RWPE1 (cell line): ENCODE measurements around the gene DKK2.
A peak's percentile ranks its signal among the peaks of the same experiment; 100 is the strongest.

Source experiments
- CTCF ChIA-PET: fragments of 350-600 bp; sonication (Branson Sonifier 250); formaldehyde crosslinking; extraction: SDS; loops from one replicate; lab custom pipeline; 2021; lab: Yijun Ruan, JAX
- POLR2A ChIA-PET: fragments of 400-600 bp; formaldehyde crosslinking; extraction: SDS; loops from one replicate; lab custom pipeline; 2020; ENCODE audit warnings: antibody characterized with exemption; ENCODE audit not compliant: low non-redundant PET; lab: Yijun Ruan, JAX
- DNase-seq: peaks from one replicate; pipeline ENCODE4 v3.0.0; 2012; ENCODE audit warnings: low spot score
- H3K27ac ChIP-seq: fragments of 450-650 bp; 2 replicates; pipeline ENCODE4 v1.5.1; 2017
- TF ChIP-seq, protein P1 (sequence below): fragments of 450-650 bp; conservative IDR thresholded peaks from 2 replicates; pipeline ENCODE4 v1.5.1; 2017; ENCODE audit warnings: low read depth, mild to moderate bottlenecking

Gene DKK2

DNA sequence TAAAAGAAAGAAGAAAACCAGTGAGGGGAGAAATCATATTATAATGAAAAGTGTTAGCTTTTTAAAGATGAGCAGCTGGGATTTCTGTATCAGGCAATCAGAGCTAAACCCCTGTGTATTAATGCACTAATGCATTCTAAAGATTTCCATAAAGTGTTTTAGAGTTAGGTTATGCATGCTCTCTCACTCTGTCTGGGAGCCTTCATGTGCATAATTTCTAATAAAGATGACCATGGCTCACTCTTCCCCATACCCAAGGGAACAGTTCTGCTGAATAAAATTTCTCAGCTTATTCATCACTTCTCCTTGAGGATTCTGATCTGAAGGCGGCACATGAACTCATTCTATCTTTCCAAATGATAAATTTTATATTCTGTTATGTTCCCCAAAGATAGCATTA lies 129.4 kb downstream of the DKK2 start:
- ChIA-PET POLR2A (no interaction called here), CTCF (no interaction called here)

DNA sequence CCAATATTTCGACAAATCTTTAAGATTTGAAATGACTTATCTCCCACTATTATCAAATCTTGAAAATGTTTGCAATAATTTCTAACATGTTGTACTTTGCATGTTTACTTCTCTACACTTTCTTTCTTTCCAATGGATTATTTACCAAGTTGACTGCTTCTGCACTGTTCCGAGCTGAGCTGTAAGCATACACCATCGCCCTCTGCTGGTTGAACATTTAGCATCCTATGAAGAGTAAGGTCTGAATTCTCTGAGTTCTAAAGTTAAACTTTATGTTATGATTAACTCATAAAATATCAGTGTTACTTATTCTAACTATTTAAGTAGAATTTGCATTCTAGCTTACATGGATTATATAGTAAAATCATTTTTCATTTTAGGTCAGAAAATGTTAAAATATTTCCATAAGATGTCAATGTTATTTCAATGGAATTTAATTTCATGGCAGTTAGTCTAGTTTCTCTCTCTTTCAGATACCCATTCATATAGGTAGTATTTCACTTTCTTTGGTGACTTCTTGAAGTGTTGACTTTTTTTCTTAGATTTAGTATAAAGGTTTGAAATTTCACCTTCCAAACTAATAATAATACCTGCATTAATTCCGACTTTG lies 137.4 kb downstream of the DKK2 start:
- ChIA-PET CTCF (interaction anchor here (0.5 to 1.9 kb wide), 10 partner anchors 13 to 632 kb away, joined by 3 to 8 read pairs (median 3); no protein-coding TSS in a partner anchor), POLR2A (no interaction called here)
- DNase-seq = peak; percentile 44
- no peak overlapping the region for H3K27ac ChIP-seq
- TF ChIP-seq, protein P1, sequence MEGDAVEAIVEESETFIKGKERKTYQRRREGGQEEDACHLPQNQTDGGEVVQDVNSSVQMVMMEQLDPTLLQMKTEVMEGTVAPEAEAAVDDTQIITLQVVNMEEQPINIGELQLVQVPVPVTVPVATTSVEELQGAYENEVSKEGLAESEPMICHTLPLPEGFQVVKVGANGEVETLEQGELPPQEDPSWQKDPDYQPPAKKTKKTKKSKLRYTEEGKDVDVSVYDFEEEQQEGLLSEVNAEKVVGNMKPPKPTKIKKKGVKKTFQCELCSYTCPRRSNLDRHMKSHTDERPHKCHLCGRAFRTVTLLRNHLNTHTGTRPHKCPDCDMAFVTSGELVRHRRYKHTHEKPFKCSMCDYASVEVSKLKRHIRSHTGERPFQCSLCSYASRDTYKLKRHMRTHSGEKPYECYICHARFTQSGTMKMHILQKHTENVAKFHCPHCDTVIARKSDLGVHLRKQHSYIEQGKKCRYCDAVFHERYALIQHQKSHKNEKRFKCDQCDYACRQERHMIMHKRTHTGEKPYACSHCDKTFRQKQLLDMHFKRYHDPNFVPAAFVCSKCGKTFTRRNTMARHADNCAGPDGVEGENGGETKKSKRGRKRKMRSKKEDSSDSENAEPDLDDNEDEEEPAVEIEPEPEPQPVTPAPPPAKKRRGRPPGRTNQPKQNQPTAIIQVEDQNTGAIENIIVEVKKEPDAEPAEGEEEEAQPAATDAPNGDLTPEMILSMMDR = peak; percentile 81

More for the DNA sequence above, 129.4 kb downstream of the DKK2 start:
- no peak for DNase-seq
- TF ChIP-seq, protein P1 = no peak
- no peak overlapping the region for H3K27ac ChIP-seq

DNA sequence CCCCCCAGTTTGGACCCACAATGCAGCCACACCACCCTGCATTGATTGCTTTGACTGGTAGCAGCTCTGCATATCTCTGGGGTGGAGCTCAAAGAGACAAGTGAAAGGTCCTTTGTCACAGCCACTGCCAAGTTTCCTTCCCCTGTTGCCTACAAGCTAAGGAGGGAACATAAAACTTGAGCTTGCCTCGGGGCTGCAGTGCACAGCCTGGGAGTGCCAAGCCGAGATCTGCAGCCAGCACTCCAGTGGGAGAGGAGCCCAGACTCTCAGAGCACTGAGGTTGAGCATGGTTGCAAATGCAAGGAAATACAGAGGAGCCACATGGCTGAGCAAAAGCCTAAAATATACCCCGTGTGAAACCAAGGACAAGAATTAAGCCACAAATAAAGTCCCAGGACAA lies 142.2 kb downstream of the DKK2 start:
- no peak for DNase-seq
- TF ChIP-seq, protein P1 = no peak
- ChIA-PET CTCF (interaction anchor here (0.8 kb wide), 1 partner anchor 524 kb away, joined by 3 read pairs; no protein-coding TSS in a partner anchor), POLR2A (no interaction called here)
- no peak overlapping the region for H3K27ac ChIP-seq

DNA sequence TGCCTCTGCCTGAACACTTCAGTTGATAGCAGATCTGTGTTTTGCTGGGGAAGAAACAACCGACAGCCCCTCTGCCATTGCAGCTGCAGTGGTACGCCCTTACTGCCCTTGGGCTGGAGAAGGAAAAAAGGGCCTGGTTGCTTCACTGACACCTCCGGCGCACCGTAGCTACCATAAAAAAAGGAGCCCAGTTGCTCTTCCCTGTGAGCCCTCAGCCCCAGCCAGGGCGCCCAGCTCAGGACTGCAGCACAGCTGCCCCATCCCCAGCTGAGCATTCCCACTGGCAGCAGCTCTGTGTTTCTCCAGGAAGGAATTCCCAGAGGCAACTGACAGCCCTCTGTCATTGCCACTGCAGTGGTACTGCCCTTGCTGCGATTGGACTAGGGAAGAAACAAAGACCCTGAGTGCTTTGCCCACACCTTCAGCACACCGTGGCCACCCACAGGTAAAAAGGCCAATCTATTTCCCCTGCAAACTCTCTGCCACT lies 142.7 kb downstream of the DKK2 start:
- POLR2A ChIA-PET = no interaction called here
- no peak overlapping the region for H3K27ac ChIP-seq
- TF ChIP-seq, protein P1 = no peak
- no peak for DNase-seq
- CTCF ChIA-PET = no interaction called here

DNA sequence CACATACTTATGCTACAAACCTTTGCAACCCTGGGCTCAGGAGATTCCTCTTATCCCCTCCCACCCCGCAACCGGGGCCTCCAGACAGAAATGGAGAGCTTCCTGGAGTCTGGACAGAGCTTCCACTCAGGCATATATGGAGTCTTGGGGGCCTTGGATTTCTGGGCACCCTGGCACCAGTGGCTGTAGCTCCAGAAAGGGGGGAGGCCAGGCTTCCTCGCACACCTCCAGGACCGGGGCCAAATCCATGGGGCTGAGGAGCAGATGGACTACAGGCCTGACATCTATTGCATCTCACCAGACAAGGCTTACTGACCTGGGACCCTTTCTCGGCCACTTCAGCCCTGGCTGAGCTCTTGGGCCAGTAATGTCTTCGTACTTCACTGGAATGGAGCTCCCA lies 143.3 kb downstream of the DKK2 start:
- TF ChIP-seq, protein P1 = no peak
- no peak overlapping the region for H3K27ac ChIP-seq
- DNase-seq = no peak
- ChIA-PET POLR2A (no interaction called here), CTCF (no interaction called here)

DNA sequence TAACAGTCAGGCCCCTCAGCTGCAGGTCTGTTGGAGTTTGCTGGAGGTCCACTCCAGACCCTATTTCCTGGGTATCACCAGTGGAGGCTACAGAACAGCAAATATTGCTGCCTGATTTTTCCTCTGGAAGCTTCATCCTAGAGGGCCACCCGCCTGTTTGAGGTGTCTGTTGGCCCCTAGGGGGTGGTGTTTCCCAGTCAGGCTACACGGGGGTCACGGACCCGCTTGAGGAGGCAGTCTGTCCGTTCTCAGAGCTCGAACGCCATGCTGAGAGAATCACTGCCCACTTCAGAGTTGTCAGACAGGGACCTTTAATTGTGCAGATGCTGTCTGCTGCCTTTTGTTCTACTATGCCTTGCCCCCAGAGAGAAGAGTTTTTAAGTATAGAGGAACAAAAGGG lies 160.8 kb downstream of the DKK2 start:
- TF ChIP-seq, protein P1 = no peak
- CTCF ChIA-PET = no interaction called here

More for the DNA sequence above, 160.8 kb downstream of the DKK2 start:
- H3K27ac ChIP-seq = no peak overlapping the region
- no peak for DNase-seq
- POLR2A ChIA-PET = no interaction called here
